ENCODE data around the gene SETD1B. TPM values are rescaled to one million over a fixed set of nuclear protein-coding genes. Genes with fewer than 3 reads are reported as not detected.

The SETD1B gene
- total RNA-seq, 1 donor from 2014 or later, result 1.8 TPM

DNA sequence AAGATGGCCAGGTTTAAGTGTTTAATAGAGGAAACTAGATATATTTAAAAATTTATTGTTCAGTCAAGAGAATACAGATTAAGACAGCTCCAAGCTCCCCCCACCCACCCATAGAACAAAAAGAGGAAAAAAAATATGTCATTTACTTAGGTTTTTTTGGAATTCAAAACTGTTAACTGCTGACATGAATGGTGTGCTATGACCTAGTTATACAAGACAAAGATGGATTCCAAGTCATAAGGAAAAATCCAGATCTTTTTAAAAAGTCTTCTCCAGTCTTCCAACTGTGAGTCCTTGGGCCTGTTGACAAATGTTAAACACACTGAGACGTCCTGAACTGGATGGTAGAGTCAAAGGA, 1.3 kb upstream of the SETD1B start:
- peak overlapping the region; percentile 96 for H3K27ac ChIP-seq
- peak overlapping the region; percentile 99 for H3K4me2 ChIP-seq
- H3F3A ChIP-seq (ENCODE audit: low read depth), result peaks cover 63% of the 10 kb centered on the region
- H2AFZ ChIP-seq (replicated peaks), result no peak overlapping the region
- H4K20me1 ChIP-seq (ENCODE audit: low read depth), result peaks cover 54% of the 10 kb centered on the region
- H3K79me2 ChIP-seq (ENCODE audit: low read depth), result peaks cover 89% of the 10 kb centered on the region
- DNase-seq (ENCODE audit: low spot score), result no peak
- Mint-ChIP-seq H3K4me3 (peak overlapping the region; percentile 92), H3K36me3 (peaks cover 16% of the 10 kb centered on the region), H3K27me3 (ENCODE audit: insufficient read depth, low read depth) (peaks cover 14% of the 10 kb centered on the region), H3K27ac (peak overlapping the region; percentile 100), H3K9me3 (no peaks in the 10 kb centered on the region), H3K4me1 (peaks cover 40% of the 10 kb centered on the region)
- H3K4me3 ChIP-seq, result peak overlapping the region; percentile 84
- H3K27me3 ChIP-seq, result no peaks in the 10 kb centered on the region
- H3K4me1 ChIP-seq, result peaks cover 35% of the 10 kb centered on the region
- H3K9ac ChIP-seq, result peak overlapping the region; percentile 84
- no peaks in the 10 kb centered on the region for H3K9me3 ChIP-seq (ENCODE audit: low read depth)
- TF ChIP-seq EZH2 (IDR thresholded peaks at IDR 0.05) (no peak), EZH2phosphoT487 (IDR thresholded peaks at IDR 0.05) (no peak)
- TF ChIP-seq, protein P1, sequence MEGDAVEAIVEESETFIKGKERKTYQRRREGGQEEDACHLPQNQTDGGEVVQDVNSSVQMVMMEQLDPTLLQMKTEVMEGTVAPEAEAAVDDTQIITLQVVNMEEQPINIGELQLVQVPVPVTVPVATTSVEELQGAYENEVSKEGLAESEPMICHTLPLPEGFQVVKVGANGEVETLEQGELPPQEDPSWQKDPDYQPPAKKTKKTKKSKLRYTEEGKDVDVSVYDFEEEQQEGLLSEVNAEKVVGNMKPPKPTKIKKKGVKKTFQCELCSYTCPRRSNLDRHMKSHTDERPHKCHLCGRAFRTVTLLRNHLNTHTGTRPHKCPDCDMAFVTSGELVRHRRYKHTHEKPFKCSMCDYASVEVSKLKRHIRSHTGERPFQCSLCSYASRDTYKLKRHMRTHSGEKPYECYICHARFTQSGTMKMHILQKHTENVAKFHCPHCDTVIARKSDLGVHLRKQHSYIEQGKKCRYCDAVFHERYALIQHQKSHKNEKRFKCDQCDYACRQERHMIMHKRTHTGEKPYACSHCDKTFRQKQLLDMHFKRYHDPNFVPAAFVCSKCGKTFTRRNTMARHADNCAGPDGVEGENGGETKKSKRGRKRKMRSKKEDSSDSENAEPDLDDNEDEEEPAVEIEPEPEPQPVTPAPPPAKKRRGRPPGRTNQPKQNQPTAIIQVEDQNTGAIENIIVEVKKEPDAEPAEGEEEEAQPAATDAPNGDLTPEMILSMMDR (IDR thresholded peaks at IDR 0.05), result no peak
- H3K36me3 ChIP-seq, result no peaks in the 10 kb centered on the region

DNA sequence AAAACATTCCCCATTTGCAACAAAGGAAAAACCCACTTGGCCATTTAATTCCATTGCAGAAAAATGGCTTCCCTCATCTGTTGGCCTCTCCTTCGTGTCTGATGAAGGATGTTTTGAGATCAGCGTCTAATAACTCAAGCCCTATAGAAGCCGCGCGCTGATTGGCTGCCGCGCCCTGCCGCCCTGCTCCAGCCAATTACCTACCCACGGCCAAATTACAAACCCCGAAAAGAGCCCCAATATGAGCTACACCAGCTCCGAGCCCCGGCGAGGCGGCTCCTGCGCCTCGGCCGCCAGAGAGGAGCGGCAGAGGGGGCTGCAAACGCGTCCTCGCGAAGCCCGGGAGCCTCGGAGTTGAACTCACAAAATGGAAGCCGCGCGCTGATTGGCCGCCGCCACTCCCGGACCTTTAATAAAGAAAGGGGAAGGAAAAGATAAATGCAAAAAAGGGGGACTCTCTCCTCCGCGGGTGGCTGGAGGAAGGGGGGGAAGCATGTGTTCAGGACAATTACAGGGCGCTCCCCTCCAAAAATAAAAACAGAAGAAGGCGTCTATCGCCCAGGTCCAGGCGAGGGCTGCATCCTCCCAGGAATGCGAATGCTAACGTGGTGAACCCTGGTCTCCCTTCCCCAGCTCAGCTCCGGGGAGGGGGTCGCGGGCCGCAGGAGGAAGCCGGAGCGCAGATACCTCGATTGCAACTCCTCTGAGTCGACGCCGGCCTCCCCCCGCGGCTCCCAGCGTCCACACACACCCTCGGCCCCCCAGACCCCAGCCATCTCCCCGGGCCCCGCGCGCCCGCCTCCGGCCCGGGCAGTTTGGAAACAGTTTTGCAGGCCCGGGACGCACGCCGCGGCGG, 738 bp upstream of the SETD1B start:
- H4K20me1 ChIP-seq (ENCODE audit: low read depth), result peaks cover 54% of the 10 kb centered on the region
- Mint-ChIP-seq H3K4me1 (peaks cover 38% of the 10 kb centered on the region), H3K27ac (peak overlapping the region; percentile 100), H3K27me3 (ENCODE audit: insufficient read depth, low read depth) (peaks cover 15% of the 10 kb centered on the region), H3K36me3 (peaks cover 14% of the 10 kb centered on the region), H3K4me3 (peak overlapping the region; percentile 92), H3K9me3 (no peaks in the 10 kb centered on the region)
- peak overlapping the region; percentile 96 for H3K27ac ChIP-seq
- H3K9me3 ChIP-seq (ENCODE audit: low read depth), result no peaks in the 10 kb centered on the region
- peak overlapping the region; percentile 99 for H3K4me2 ChIP-seq
- H3F3A ChIP-seq (ENCODE audit: low read depth), result peaks cover 57% of the 10 kb centered on the region
- TF ChIP-seq EZH2phosphoT487 (IDR thresholded peaks at IDR 0.05) (no peak), EZH2 (IDR thresholded peaks at IDR 0.05) (no peak)
- TF ChIP-seq, protein P1 (IDR thresholded peaks at IDR 0.05), result no peak
- no peaks in the 10 kb centered on the region for H3K27me3 ChIP-seq
- H3K4me1 ChIP-seq, result peaks cover 29% of the 10 kb centered on the region
- peaks cover 89% of the 10 kb centered on the region for H3K79me2 ChIP-seq (ENCODE audit: low read depth)
- DNase-seq (ENCODE audit: low spot score), result peak; percentile 95
- no peak overlapping the region for H2AFZ ChIP-seq (replicated peaks)
- H3K4me3 ChIP-seq, result peak overlapping the region; percentile 84
- H3K36me3 ChIP-seq, result no peaks in the 10 kb centered on the region
- peak overlapping the region; percentile 84 for H3K9ac ChIP-seq

DNA sequence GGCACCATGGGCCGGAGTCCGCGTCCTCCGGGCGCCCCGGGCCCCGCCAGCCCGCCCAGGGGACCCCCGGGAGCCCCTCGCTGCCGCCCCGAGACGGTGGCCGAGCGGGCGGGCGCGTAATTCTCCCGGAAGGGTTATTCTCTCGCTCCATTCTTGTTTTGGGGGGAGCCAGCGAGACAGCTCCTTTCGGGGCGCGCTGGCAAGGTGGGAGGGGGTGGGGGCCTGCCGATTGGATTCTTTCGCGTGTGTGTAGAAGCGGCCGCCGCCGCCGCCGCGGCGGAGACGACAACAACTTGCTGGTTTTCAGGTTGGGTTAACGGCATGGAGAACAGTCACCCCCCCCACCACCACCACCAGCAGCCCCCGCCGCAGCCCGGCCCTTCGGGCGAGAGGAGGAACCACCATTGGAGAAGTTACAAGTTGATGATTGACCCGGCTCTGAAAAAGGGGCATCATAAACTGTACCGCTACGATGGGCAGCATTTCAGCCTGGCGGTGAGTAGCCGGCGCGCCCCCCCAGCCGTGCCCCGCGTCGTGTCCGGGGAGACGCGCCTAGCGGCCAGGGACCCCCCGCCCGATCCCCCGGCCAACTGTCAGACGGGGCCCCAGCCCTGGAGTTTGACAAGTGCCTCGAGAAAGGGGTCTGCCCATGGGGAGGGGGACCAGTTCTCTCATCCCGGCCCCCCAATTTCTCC, 755 bp downstream of the SETD1B start:
- TF ChIP-seq EZH2phosphoT487 (IDR thresholded peaks at IDR 0.05), result no peak
- TF ChIP-seq, protein P1 (IDR thresholded peaks at IDR 0.05), result no peak
- no peak for TF ChIP-seq EZH2 (IDR thresholded peaks at IDR 0.05)
- H3K27me3 ChIP-seq, result no peaks in the 10 kb centered on the region
- peaks cover 16% of the 10 kb centered on the region for H3K4me1 ChIP-seq
- Mint-ChIP-seq H3K4me1 (peaks cover 25% of the 10 kb centered on the region), H3K27me3 (ENCODE audit: insufficient read depth, low read depth) (peaks cover 8% of the 10 kb centered on the region), H3K36me3 (peaks cover 17% of the 10 kb centered on the region), H3K9me3 (no peaks in the 10 kb centered on the region), H3K4me3 (peak overlapping the region; percentile 97), H3K27ac (peak overlapping the region; percentile 98)
- no peaks in the 10 kb centered on the region for H3K9me3 ChIP-seq (ENCODE audit: low read depth)
- H3K4me2 ChIP-seq, result peak overlapping the region; percentile 98
- peak overlapping the region; percentile 8 for H3K9ac ChIP-seq
- DNase-seq (ENCODE audit: low spot score), result peak; percentile 50
- peaks cover 43% of the 10 kb centered on the region for H3F3A ChIP-seq (ENCODE audit: low read depth)
- H3K36me3 ChIP-seq, result no peaks in the 10 kb centered on the region
- no peak overlapping the region for H3K27ac ChIP-seq
- H4K20me1 ChIP-seq (ENCODE audit: low read depth), result peaks cover 43% of the 10 kb centered on the region
- H2AFZ ChIP-seq (replicated peaks), result no peak overlapping the region
- H3K4me3 ChIP-seq, result peak overlapping the region; percentile 84
- peaks cover 90% of the 10 kb centered on the region for H3K79me2 ChIP-seq (ENCODE audit: low read depth)
